SK-N-SH treated with all-trans-retinoic acid at 6 μM for 48 hours (cell line): ENCODE data around the gene HECTD1.

ENCODE experiments used
- CREB5 ChIP-seq: fragments of 250-450 bp; sonication (Bioruptor Pico); IDR thresholded peaks from 2 replicates; pipeline ENCODE4 v1.5.1; 2020; ENCODE audit warnings: low read depth, mild to moderate bottlenecking, moderate library complexity
- CSDC2 ChIP-seq: fragments of 250-450 bp; sonication (Bioruptor Pico); IDR thresholded peaks from 2 replicates; pipeline ENCODE4 v1.5.0; 2020; ENCODE audit warnings: mild to moderate bottlenecking, moderate library complexity
- PATZ1 ChIP-seq: fragments of 250-450 bp; sonication (Bioruptor Pico); IDR thresholded peaks from 2 replicates; pipeline ENCODE4 v1.8.0; 2020; ENCODE audit warnings: mild to moderate bottlenecking, moderate library complexity, borderline replicate concordance
- PPARA ChIP-seq: fragments of 250-450 bp; sonication (Bioruptor Pico); IDR thresholded peaks from 2 replicates; pipeline ENCODE4 v1.5.0; 2020; ENCODE audit warnings: mild to moderate bottlenecking, borderline replicate concordance
- TSHZ2 ChIP-seq: fragments of 250-450 bp; sonication (Bioruptor Pico); IDR thresholded peaks from 2 replicates; pipeline ENCODE4 v1.5.0; 2020; ENCODE audit warnings: mild to moderate bottlenecking, moderate library complexity
- ZFP30 ChIP-seq: fragments of 450-650 bp; formaldehyde crosslinking; IDR thresholded peaks from 2 replicates; pipeline ENCODE4 v1.5.0; 2022; ENCODE audit warnings: mild to moderate bottlenecking, moderate library complexity
- ZNF70 ChIP-seq: fragments of 450-650 bp; formaldehyde crosslinking; IDR thresholded peaks from 2 replicates; pipeline ENCODE4 v1.5.0; 2020; ENCODE audit warnings: mild to moderate bottlenecking, moderate library complexity

- no peak for TF ChIP-seq ZFP30 (CRISPR knock-in tag)
- no peak for TF ChIP-seq TSHZ2
- TF ChIP-seq ZNF70 (CRISPR knock-in tag), result no peak
- TF ChIP-seq PATZ1 (CRISPR knock-in tag), result no peak
- no peak for TF ChIP-seq PPARA (CRISPR knock-in tag)
- no peak for TF ChIP-seq CSDC2 (CRISPR knock-in tag)
- TF ChIP-seq CREB5 (CRISPR knock-in tag), result no peak
Measured at GRCh38 chr14:31216359-31216758, 8.8 kb upstream of the HECTD1 start.
